ENCODE data around the gene SLC12A3. TPM values are rescaled to one million over a fixed set of nuclear protein-coding genes. Genes with fewer than 3 reads are reported as not detected.

SLC12A3 gene, protein sequence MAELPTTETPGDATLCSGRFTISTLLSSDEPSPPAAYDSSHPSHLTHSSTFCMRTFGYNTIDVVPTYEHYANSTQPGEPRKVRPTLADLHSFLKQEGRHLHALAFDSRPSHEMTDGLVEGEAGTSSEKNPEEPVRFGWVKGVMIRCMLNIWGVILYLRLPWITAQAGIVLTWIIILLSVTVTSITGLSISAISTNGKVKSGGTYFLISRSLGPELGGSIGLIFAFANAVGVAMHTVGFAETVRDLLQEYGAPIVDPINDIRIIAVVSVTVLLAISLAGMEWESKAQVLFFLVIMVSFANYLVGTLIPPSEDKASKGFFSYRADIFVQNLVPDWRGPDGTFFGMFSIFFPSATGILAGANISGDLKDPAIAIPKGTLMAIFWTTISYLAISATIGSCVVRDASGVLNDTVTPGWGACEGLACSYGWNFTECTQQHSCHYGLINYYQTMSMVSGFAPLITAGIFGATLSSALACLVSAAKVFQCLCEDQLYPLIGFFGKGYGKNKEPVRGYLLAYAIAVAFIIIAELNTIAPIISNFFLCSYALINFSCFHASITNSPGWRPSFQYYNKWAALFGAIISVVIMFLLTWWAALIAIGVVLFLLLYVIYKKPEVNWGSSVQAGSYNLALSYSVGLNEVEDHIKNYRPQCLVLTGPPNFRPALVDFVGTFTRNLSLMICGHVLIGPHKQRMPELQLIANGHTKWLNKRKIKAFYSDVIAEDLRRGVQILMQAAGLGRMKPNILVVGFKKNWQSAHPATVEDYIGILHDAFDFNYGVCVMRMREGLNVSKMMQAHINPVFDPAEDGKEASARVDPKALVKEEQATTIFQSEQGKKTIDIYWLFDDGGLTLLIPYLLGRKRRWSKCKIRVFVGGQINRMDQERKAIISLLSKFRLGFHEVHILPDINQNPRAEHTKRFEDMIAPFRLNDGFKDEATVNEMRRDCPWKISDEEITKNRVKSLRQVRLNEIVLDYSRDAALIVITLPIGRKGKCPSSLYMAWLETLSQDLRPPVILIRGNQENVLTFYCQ
- total RNA-seq (not detected in 2 replicates), polyA plus RNA-seq (not detected in 2 replicates), polyA minus RNA-seq (ENCODE audit: low replicate concordance) (0.37 TPM in 1 of 2 replicates, not detected in the other)
- not detected in 2 replicates for polyA plus RNA-seq (2012)

DNA sequence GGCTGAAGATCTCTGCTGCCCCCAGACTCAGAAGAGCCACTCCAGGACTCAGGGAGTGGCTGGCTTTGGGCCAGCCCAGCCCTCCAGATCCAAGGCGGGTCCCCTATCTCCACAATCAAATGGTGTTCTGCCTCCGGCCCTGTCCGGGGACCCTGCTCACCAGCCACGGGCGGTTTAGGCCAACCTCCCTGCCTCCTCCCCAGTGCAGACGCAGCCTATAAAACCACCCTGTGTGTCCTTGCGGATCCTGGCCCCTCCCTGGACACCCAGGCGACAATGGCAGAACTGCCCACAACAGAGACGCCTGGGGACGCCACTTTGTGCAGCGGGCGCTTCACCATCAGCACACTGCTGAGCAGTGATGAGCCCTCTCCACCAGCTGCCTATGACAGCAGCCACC is at the start of gene SLC12A3:
Gene SLC12A3 (plus strand): TSS at position 248 of the 400 bp plus-strand sequence. CDS start 29 bp downstream, at position 277.
- no peak for TF ChIP-seq CTCF (conservative IDR thresholded peaks at IDR 0.05 in 1 of 2, IDR thresholded peaks at IDR 0.05 in 1 of 2; ENCODE audit: low read depth in 1 of 2, low read length in 2 of 2)
- TF ChIP-seq EZH2 (IDR thresholded peaks at IDR 0.05; ENCODE audit: low read length, missing control alignments): no peak
- Histone ChIP-seq H3K27ac (ENCODE audit: insufficient read depth, low read length) (no peak within 1 kb of the TSS), H3K36me3 (ENCODE audit: control insufficient read depth, insufficient read depth, low read length) (no peaks in the 10 kb centered on the region), H3K4me3 (replicated peaks in 1 of 4; ENCODE audit: control extremely low read depth in 1 of 4, insufficient read depth in 1 of 4, low read depth in 3 of 4, low read length in 4 of 4) (no peak within 1 kb of the TSS), H2AFZ (ENCODE audit: low read length) (no peak within 1 kb of the TSS), H3K79me2 (ENCODE audit: control insufficient read depth, insufficient read depth, low read length) (no peaks in the 10 kb centered on the region), H3K4me2 (ENCODE audit: extremely low read depth, insufficient read depth, low read length) (no peak within 1 kb of the TSS), H4K20me1 (ENCODE audit: control insufficient read depth, extremely low read depth, insufficient read depth, low read length) (no peaks in the 10 kb centered on the region), H3K9me3 (ENCODE audit: control insufficient read depth, insufficient read depth, low read depth, low read length) (no peaks in the 10 kb centered on the region), H3K27me3 (ENCODE audit: control insufficient read depth, insufficient read depth, low read length) (no peaks in the 10 kb centered on the region), H3K4me1 (ENCODE audit: control insufficient read depth, extremely low read depth, insufficient read depth, low read length) (no peaks in the 10 kb centered on the region), H3K9ac (ENCODE audit: insufficient read depth, low read length) (no peak within 1 kb of the TSS)
- DNase-seq (ENCODE audit: low read depth in 2 of 2): no peak

- Histone ChIP-seq H3K27ac (ENCODE audit: insufficient read depth, low read length) (no peak overlapping the region), H3K4me3 (replicated peaks in 1 of 4; ENCODE audit: control extremely low read depth in 1 of 4, insufficient read depth in 1 of 4, low read depth in 3 of 4, low read length in 4 of 4) (no peak overlapping the region), H3K79me2 (ENCODE audit: control insufficient read depth, insufficient read depth, low read length) (no peaks in the 10 kb centered on the region), H2AFZ (ENCODE audit: low read length) (no peak overlapping the region), H3K36me3 (ENCODE audit: control insufficient read depth, insufficient read depth, low read length) (no peaks in the 10 kb centered on the region), H4K20me1 (ENCODE audit: control insufficient read depth, extremely low read depth, insufficient read depth, low read length) (no peaks in the 10 kb centered on the region), H3K9ac (ENCODE audit: insufficient read depth, low read length) (no peak overlapping the region), H3K4me1 (ENCODE audit: control insufficient read depth, extremely low read depth, insufficient read depth, low read length) (no peaks in the 10 kb centered on the region), H3K27me3 (ENCODE audit: control insufficient read depth, insufficient read depth, low read length) (no peaks in the 10 kb centered on the region), H3K9me3 (ENCODE audit: control insufficient read depth, insufficient read depth, low read depth, low read length) (no peaks in the 10 kb centered on the region), H3K4me2 (ENCODE audit: extremely low read depth, insufficient read depth, low read length) (no peak overlapping the region)
- no peak for TF ChIP-seq CTCF (conservative IDR thresholded peaks at IDR 0.05 in 1 of 2, IDR thresholded peaks at IDR 0.05 in 1 of 2; ENCODE audit: low read depth in 1 of 2, low read length in 2 of 2)
- DNase-seq (ENCODE audit: low read depth in 2 of 2): no peak
Measured at GRCh38 chr16:56815721-56816120, 49.3 kb upstream of the SLC12A3 start.

DNA sequence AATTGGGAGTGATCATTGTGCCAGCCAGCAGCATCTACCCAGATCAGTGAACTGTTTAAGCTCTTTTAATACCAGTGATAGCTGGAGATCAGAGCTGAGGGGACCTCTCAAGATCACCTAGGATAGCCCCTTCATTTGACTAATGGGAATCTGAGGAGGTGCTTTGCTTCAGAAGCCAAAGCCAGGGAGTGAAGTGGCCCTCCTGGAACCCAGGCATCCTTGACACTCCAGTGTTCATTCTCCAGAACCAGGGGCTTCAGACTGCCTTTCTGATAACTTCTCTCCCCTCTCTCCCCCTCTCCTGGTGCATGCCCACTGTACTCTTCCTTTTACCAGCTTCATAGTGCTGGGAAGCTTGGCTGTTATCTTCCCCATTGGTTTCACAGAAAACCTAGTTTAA is 48.0 kb upstream of the SLC12A3 start:
- no peak overlapping the region for H3K4me3 ChIP-seq (replicated peaks in 1 of 4; ENCODE audit: control extremely low read depth in 1 of 4, insufficient read depth in 1 of 4, low read depth in 3 of 4, low read length in 4 of 4)
- no peak for TF ChIP-seq CTCF (conservative IDR thresholded peaks at IDR 0.05 in 1 of 2, IDR thresholded peaks at IDR 0.05 in 1 of 2; ENCODE audit: low read depth in 1 of 2, low read length in 2 of 2)
- no peak for TF ChIP-seq EZH2 (IDR thresholded peaks at IDR 0.05; ENCODE audit: low read length, missing control alignments)
- no peak overlapping the region for H3K27ac ChIP-seq (ENCODE audit: insufficient read depth, low read length)
- no peaks in the 10 kb centered on the region for H3K27me3 ChIP-seq (ENCODE audit: control insufficient read depth, insufficient read depth, low read length)
- no peaks in the 10 kb centered on the region for H4K20me1 ChIP-seq (ENCODE audit: control insufficient read depth, extremely low read depth, insufficient read depth, low read length)
- H3K4me2 ChIP-seq (ENCODE audit: extremely low read depth, insufficient read depth, low read length): no peak overlapping the region
- no peaks in the 10 kb centered on the region for H3K4me1 ChIP-seq (ENCODE audit: control insufficient read depth, extremely low read depth, insufficient read depth, low read length)
- H3K9me3 ChIP-seq (ENCODE audit: control insufficient read depth, insufficient read depth, low read depth, low read length): no peaks in the 10 kb centered on the region
- no peaks in the 10 kb centered on the region for H3K36me3 ChIP-seq (ENCODE audit: control insufficient read depth, insufficient read depth, low read length)
- no peak overlapping the region for H3K9ac ChIP-seq (ENCODE audit: insufficient read depth, low read length)
- H3K79me2 ChIP-seq (ENCODE audit: control insufficient read depth, insufficient read depth, low read length): no peaks in the 10 kb centered on the region
- H2AFZ ChIP-seq (ENCODE audit: low read length): no peak overlapping the region
- no peak for DNase-seq (ENCODE audit: low read depth in 2 of 2)

Measured in fibroblast of lung (primary cell).